Liver (tissue), 9 donors: ENCODE data around the gene ABHD15. TPM values are rescaled to one million over a fixed set of nuclear protein-coding genes. Genes with fewer than 3 reads are reported as not detected.

Experiments
- DNase-seq: peaks from one replicate; pipeline ENCODE4 v3.0.0-alpha.2; 2017; ENCODE audit warnings: low spot score
- H3K27ac ChIP-seq, 2 donors: one replicate each; pipeline ENCODE4 v1.7.0; 2013; ENCODE audit warnings: inconsistent platforms in 2 of 2, low read length in 2 of 2, control low read depth in 1 of 2, low read depth in 1 of 2, mild to moderate bottlenecking in 1 of 2
- H3K27me3 ChIP-seq, 4 donors: one replicate each; pipeline versions ENCODE4 v1.6.1 to v1.7.0; 2013; ENCODE audit warnings: low read length in 3 of 4, inconsistent platforms in 1 of 4, mild to moderate bottlenecking in 1 of 4, moderate library complexity in 1 of 4; ENCODE audit not compliant: control insufficient read depth in 4 of 4, insufficient read depth in 4 of 4
- H3K36me3 ChIP-seq, 4 donors: one replicate each; pipeline versions ENCODE4 v1.6.1 to v1.7.0; 2013; ENCODE audit warnings: low read length in 3 of 4, mild to moderate bottlenecking in 3 of 4, low read depth in 1 of 4, moderate library complexity in 1 of 4; ENCODE audit not compliant: control insufficient read depth in 4 of 4, insufficient read depth in 3 of 4
- H3K4me1 ChIP-seq, 4 donors: one replicate each; pipeline versions ENCODE4 v1.6.1 to v1.7.0; 2013; ENCODE audit warnings: low read length in 3 of 4, mild to moderate bottlenecking in 3 of 4, moderate library complexity in 1 of 4; ENCODE audit not compliant: control insufficient read depth in 4 of 4, insufficient read depth in 4 of 4
- H3K4me3 ChIP-seq, 3 donors: one replicate each; pipeline versions ENCODE4 v1.6.1 to v1.7.0; 2013; ENCODE audit warnings: low read length in 3 of 3, control low read depth in 1 of 3, low read depth in 1 of 3, mild to moderate bottlenecking in 1 of 3
- H3K9ac ChIP-seq, 2 donors: one replicate each; pipeline ENCODE4 v1.7.0; 2013; ENCODE audit warnings: low read length in 2 of 2, mild to moderate bottlenecking in 2 of 2, moderate library complexity in 2 of 2, control low read depth in 1 of 2, low read depth in 1 of 2
- H3K9me3 ChIP-seq, 4 donors: one replicate each; pipeline versions ENCODE4 v1.6.1 to v1.7.0; 2013; ENCODE audit warnings: low read length in 3 of 4; ENCODE audit not compliant: control insufficient read depth in 4 of 4
- EGR1 ChIP-seq, 2 donors: IDR thresholded peaks; 2 replicates each; pipeline ENCODE4 v1.6.1; 2016 to 2018; ENCODE audit warnings: antibody characterized with exemption in 2 of 2, low read depth in 2 of 2
- FOXA1 ChIP-seq: IDR thresholded peaks from 2 replicates; pipeline ENCODE4 v1.6.1; 2016; ENCODE audit warnings: antibody characterized with exemption
- FOXA2 ChIP-seq: IDR thresholded peaks from 2 replicates; pipeline ENCODE4 v1.6.1; 2016; ENCODE audit warnings: antibody characterized with exemption
- GABPA ChIP-seq, 2 donors: IDR thresholded peaks in 1 of 2; conservative IDR thresholded peaks in 1 of 2; 2 replicates each; pipeline ENCODE4 v1.6.1; 2016; ENCODE audit warnings: antibody characterized with exemption in 2 of 2, mild to moderate bottlenecking in 1 of 2, moderate library complexity in 1 of 2
- HNF4A ChIP-seq, 2 donors: conservative IDR thresholded peaks; 2 replicates each; pipeline ENCODE4 v1.6.1; 2016; ENCODE audit warnings: antibody characterized with exemption in 2 of 2, mild to moderate bottlenecking in 2 of 2
- HNF4G ChIP-seq: IDR thresholded peaks from 2 replicates; pipeline ENCODE4 v1.6.1; 2016; ENCODE audit warnings: antibody characterized with exemption
- JUND ChIP-seq, 2 donors: IDR thresholded peaks; 2 replicates each; pipeline ENCODE4 v1.6.1; 2016; ENCODE audit warnings: antibody characterized with exemption in 2 of 2
- NR2F2 ChIP-seq: IDR thresholded peaks from 2 replicates; pipeline ENCODE4 v1.6.1; 2016; ENCODE audit warnings: antibody characterized with exemption
- RAD21 ChIP-seq, 2 donors: IDR thresholded peaks; 2 replicates each; pipeline ENCODE4 v1.6.1; 2016; ENCODE audit warnings: antibody characterized with exemption in 2 of 2, mild to moderate bottlenecking in 2 of 2
- RXRA ChIP-seq, 2 donors: IDR thresholded peaks; 2 replicates each; pipeline ENCODE4 v1.6.1; 2017 to 2018; ENCODE audit warnings: antibody characterized with exemption in 2 of 2, mild to moderate bottlenecking in 1 of 2
- SP1 ChIP-seq: IDR thresholded peaks from 2 replicates; pipeline ENCODE4 v1.6.1; 2018; ENCODE audit warnings: antibody characterized with exemption, mild to moderate bottlenecking
- TAF1 ChIP-seq: conservative IDR thresholded peaks from 2 replicates; pipeline ENCODE4 v1.6.1; 2016; ENCODE audit warnings: antibody characterized with exemption, mild to moderate bottlenecking
- YY1 ChIP-seq: IDR thresholded peaks from 2 replicates; pipeline ENCODE4 v1.6.1; 2016; ENCODE audit warnings: antibody characterized with exemption, mild to moderate bottlenecking
- WGBS: extraction: QIAGEN DNeasy Blood & Tissue Kit; methylation state at CpG from one replicate; pipeline ENCODE4 v1.1.7; 2013; 5-methylcytosine and 5-hydroxymethylcytosine counted together
- polyA plus RNA-seq, 2 donors: library from polyadenylated mRNA; stranded (reverse) in 1 of 2; unstranded in 1 of 2; fragments of 200-250 nt in 1 of 2; fragments of >200 nt in 1 of 2; fragmentation: Nextera tagmentation in 1 of 2; extraction: Ambion mirVana in 1 of 2; gene quantifications; one replicate each; pipeline versions ENCODE4 v1.2.1 to v1.2.3, GENCODE V29; 2013 to 2015
- total RNA-seq, 2 donors: library from RNA; depleted of rRNA; stranded (reverse); fragments of >200 nt; gene quantifications; one replicate each; pipeline ENCODE4 v1.2.3, GENCODE V29; 2014
- TF ChIP-seq, protein P1 (sequence below): IDR thresholded peaks from 2 replicates; pipeline ENCODE4 v1.6.1; 2016; ENCODE audit warnings: antibody characterized with exemption
- TF ChIP-seq, protein P2 (sequence below): IDR thresholded peaks from 2 replicates; pipeline ENCODE4 v1.6.1; 2016; ENCODE audit warnings: antibody characterized with exemption
- TF ChIP-seq, protein P3 (sequence below): fragments of 150-350 bp; IDR thresholded peaks from 2 replicates; pipeline ENCODE4 v1.5.1; 2017; ENCODE audit warnings: improper control_type of control experiment, low read depth, low read length; ENCODE audit not compliant: missing input control
- TF ChIP-seq, protein P4 (sequence below): IDR thresholded peaks from 2 replicates; pipeline ENCODE4 v1.6.1; 2016; ENCODE audit warnings: antibody characterized with exemption
- TF ChIP-seq, protein P5 (sequence below): IDR thresholded peaks from 2 replicates; pipeline ENCODE4 v1.6.1; 2016; ENCODE audit warnings: antibody characterized with exemption, mild to moderate bottlenecking
- donor health status: healthy.
- donor health status: healthy.
- donor health status: healthy.
- donor health status: healthy.
- donor health status: healthy.

ABHD15 gene
- total and polyA plus RNA-seq, 4 donors, result 5.6 to 25.7 (median 10.6) TPM

DNA sequence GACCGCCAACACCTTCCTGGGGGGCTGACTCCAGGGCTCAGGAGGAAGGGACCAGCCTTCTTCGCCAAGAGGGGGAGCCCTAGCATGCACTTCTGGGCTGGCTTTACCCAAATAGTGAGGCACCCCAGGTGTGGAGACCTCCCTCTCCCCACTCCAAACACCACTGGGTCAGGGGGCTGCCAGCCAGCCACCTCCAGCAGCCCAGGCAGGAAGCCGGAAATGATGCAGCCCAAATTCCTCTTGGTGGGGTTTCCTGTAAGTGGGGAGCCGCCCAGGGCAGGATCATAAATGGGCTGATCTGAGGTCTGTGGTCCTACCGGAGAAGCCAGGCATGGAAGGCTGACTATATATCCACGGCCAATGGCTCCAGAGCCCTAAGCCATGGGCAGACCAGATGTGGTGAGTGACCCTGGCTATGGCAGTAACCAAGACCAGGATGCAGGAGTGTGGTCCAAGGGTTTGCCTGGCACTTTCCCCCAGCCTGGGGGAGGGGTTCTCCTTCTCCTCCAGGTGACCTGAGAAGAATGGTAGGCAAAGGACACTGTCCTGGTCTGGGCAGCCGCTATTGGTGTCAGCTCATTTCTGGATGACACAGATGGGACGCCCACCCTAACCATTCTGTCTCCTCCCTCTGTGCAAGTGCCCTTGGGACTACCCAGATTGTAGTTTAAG lies 18.4 kb upstream of the ABHD15 start:
- no peaks in the 10 kb centered on the region for H3K9me3 ChIP-seq
- no peak overlapping the region for H3K27ac ChIP-seq
- H3K36me3 ChIP-seq, result peaks cover 0 to 4% (median 1%) of the 10 kb centered on the region in 4 donors
- DNase-seq, result no peak
- 79% methylated on average over 8 of the region's 8 CpGs for WGBS
- H3K9ac ChIP-seq, result no peak overlapping the region
- TF ChIP-seq, protein P1, sequence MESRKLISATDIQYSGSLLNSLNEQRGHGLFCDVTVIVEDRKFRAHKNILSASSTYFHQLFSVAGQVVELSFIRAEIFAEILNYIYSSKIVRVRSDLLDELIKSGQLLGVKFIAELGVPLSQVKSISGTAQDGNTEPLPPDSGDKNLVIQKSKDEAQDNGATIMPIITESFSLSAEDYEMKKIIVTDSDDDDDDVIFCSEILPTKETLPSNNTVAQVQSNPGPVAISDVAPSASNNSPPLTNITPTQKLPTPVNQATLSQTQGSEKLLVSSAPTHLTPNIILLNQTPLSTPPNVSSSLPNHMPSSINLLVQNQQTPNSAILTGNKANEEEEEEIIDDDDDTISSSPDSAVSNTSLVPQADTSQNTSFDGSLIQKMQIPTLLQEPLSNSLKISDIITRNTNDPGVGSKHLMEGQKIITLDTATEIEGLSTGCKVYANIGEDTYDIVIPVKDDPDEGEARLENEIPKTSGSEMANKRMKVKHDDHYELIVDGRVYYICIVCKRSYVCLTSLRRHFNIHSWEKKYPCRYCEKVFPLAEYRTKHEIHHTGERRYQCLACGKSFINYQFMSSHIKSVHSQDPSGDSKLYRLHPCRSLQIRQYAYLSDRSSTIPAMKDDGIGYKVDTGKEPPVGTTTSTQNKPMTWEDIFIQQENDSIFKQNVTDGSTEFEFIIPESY, result no peak
- TF ChIP-seq RAD21 (IDR thresholded peaks at IDR 0.05), result no peak
- no peak for TF ChIP-seq HNF4G
- peaks cover 1 to 25% (median 18%) of the 10 kb centered on the region in 4 donors for H3K4me1 ChIP-seq
- H3K4me3 ChIP-seq, result no peak overlapping the region
- H3K27me3 ChIP-seq, result no peaks in the 10 kb centered on the region

DNA sequence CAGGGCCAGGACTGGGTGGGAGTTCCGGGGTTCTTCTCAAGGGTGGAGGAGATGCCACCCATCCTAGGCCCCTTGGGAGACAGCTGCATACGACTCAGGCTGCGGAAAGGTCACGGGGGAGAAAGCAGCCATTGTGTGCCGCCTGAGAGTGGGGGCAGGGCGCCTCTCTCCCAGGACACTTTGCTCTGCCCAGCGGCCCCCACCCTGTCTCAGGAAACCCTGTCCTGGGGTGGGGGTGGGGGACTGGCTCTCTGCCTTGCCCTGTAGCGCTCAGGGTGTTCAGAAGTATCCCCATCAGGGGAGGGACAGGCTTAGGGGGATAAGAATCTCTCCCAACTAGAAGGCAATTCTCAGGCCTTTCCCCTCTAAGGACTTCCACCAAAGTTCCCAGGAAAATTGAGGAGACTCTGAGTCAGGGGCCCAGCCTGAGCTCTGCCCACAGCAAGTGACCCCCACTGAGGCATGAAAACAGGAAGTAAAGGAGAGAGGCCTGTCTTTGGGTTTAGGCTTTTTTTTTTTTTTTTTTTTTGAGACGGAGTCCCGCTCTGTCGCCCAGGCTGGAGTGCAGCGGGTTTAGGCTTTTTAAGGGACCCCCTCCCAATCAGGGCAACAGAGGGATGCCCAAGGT lies 17.7 kb upstream of the ABHD15 start:
- H3K9me3 ChIP-seq, result no peaks in the 10 kb centered on the region
- H3K27me3 ChIP-seq, result no peaks in the 10 kb centered on the region
- WGBS, result 78% methylated on average over 12 of the region's 12 CpGs
- H3K4me3 ChIP-seq, result no peak overlapping the region
- H3K9ac ChIP-seq, result no peak overlapping the region
- peaks cover 0 to 18% (median 13%) of the 10 kb centered on the region in 4 donors for H3K4me1 ChIP-seq
- DNase-seq, result no peak
- no peak for TF ChIP-seq JUND (IDR thresholded peaks at IDR 0.05)
- no peak for TF ChIP-seq RAD21 (IDR thresholded peaks at IDR 0.05)
- TF ChIP-seq SP1, result no peak
- TF ChIP-seq FOXA1, result no peak
- no peak for TF ChIP-seq GABPA (IDR thresholded peaks at IDR 0.05 in 1 of 2, conservative IDR thresholded peaks at IDR 0.05 in 1 of 2)
- no peak for TF ChIP-seq TAF1
- no peak for TF ChIP-seq NR2F2
- TF ChIP-seq RXRA (IDR thresholded peaks at IDR 0.05), result no peak
- TF ChIP-seq, protein P1, result no peak
- TF ChIP-seq, protein P2, sequence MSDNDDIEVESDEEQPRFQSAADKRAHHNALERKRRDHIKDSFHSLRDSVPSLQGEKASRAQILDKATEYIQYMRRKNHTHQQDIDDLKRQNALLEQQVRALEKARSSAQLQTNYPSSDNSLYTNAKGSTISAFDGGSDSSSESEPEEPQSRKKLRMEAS, result no peak
- TF ChIP-seq, protein P3, sequence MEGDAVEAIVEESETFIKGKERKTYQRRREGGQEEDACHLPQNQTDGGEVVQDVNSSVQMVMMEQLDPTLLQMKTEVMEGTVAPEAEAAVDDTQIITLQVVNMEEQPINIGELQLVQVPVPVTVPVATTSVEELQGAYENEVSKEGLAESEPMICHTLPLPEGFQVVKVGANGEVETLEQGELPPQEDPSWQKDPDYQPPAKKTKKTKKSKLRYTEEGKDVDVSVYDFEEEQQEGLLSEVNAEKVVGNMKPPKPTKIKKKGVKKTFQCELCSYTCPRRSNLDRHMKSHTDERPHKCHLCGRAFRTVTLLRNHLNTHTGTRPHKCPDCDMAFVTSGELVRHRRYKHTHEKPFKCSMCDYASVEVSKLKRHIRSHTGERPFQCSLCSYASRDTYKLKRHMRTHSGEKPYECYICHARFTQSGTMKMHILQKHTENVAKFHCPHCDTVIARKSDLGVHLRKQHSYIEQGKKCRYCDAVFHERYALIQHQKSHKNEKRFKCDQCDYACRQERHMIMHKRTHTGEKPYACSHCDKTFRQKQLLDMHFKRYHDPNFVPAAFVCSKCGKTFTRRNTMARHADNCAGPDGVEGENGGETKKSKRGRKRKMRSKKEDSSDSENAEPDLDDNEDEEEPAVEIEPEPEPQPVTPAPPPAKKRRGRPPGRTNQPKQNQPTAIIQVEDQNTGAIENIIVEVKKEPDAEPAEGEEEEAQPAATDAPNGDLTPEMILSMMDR, result no peak
- no peak for TF ChIP-seq FOXA2
- TF ChIP-seq HNF4A (conservative IDR thresholded peaks at IDR 0.05), result no peak
- TF ChIP-seq, protein P4, sequence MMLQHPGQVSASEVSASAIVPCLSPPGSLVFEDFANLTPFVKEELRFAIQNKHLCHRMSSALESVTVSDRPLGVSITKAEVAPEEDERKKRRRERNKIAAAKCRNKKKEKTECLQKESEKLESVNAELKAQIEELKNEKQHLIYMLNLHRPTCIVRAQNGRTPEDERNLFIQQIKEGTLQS, result no peak
- no peak for TF ChIP-seq EGR1 (IDR thresholded peaks at IDR 0.05; ENCODE audit: low read depth in 2 of 2)
- TF ChIP-seq, protein P5, sequence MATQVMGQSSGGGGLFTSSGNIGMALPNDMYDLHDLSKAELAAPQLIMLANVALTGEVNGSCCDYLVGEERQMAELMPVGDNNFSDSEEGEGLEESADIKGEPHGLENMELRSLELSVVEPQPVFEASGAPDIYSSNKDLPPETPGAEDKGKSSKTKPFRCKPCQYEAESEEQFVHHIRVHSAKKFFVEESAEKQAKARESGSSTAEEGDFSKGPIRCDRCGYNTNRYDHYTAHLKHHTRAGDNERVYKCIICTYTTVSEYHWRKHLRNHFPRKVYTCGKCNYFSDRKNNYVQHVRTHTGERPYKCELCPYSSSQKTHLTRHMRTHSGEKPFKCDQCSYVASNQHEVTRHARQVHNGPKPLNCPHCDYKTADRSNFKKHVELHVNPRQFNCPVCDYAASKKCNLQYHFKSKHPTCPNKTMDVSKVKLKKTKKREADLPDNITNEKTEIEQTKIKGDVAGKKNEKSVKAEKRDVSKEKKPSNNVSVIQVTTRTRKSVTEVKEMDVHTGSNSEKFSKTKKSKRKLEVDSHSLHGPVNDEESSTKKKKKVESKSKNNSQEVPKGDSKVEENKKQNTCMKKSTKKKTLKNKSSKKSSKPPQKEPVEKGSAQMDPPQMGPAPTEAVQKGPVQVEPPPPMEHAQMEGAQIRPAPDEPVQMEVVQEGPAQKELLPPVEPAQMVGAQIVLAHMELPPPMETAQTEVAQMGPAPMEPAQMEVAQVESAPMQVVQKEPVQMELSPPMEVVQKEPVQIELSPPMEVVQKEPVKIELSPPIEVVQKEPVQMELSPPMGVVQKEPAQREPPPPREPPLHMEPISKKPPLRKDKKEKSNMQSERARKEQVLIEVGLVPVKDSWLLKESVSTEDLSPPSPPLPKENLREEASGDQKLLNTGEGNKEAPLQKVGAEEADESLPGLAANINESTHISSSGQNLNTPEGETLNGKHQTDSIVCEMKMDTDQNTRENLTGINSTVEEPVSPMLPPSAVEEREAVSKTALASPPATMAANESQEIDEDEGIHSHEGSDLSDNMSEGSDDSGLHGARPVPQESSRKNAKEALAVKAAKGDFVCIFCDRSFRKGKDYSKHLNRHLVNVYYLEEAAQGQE, result no peak
- TF ChIP-seq HNF4G, result no peak
- no peak for TF ChIP-seq YY1
- peaks cover 0 to 4% (median 1%) of the 10 kb centered on the region in 4 donors for H3K36me3 ChIP-seq
- no peak overlapping the region for H3K27ac ChIP-seq
